ENCODE measurements around the gene FRAS1.
"Not testable (repeated sequence)": the region's sequence is repeated elsewhere in the genome, so short reads cannot be mapped to it uniquely, and the experiment has no call there.

FRAS1 gene

GRCh38 chr4:78057600-78058550 is 752 bp downstream of the FRAS1 start:
- no peak for DNase-seq

- no peak for DNase-seq
These were observed 1.7 kb downstream of the FRAS1 start for GRCh38 chr4:78058591-78059523.

- DNase-seq = no peak
These were observed 2.4 kb downstream of the FRAS1 start for GRCh38 chr4:78059524-78059889.

- DNase-seq = no peak
These were observed 2.8 kb downstream of the FRAS1 start for GRCh38 chr4:78059938-78060337.

- no peak for DNase-seq
These were observed 4.9 kb downstream of the FRAS1 start for GRCh38 chr4:78061939-78062570.

- no peak for DNase-seq
These were observed 8.5 kb downstream of the FRAS1 start for GRCh38 chr4:78065508-78066192.

GRCh38 chr4:78068481-78068880 is 11.4 kb downstream of the FRAS1 start:
- DNase-seq = no peak

GRCh38 chr4:78069319-78069718 is 12.2 kb downstream of the FRAS1 start:
- no peak for DNase-seq

- no peak for DNase-seq
These were observed 12.7 kb downstream of the FRAS1 start for GRCh38 chr4:78069859-78070258.

GRCh38 chr4:78070731-78071282 is 13.7 kb downstream of the FRAS1 start:
- DNase-seq = no peak

GRCh38 chr4:78074759-78075158 is 17.6 kb downstream of the FRAS1 start:
- DNase-seq = no peak

- DNase-seq = no peak
These were observed 18.9 kb downstream of the FRAS1 start for GRCh38 chr4:78075986-78076385.

GRCh38 chr4:78078101-78078500 is 21.0 kb downstream of the FRAS1 start:
- DNase-seq = no peak

- DNase-seq = no peak
These were observed 22.8 kb downstream of the FRAS1 start for GRCh38 chr4:78079726-78080430.

GRCh38 chr4:78081541-78081940 is 24.4 kb downstream of the FRAS1 start:
- DNase-seq = no peak

- DNase-seq = no peak
These were observed 25.9 kb downstream of the FRAS1 start for GRCh38 chr4:78083035-78083434.

GRCh38 chr4:78091534-78091933 is 34.4 kb downstream of the FRAS1 start:
- DNase-seq = no peak

GRCh38 chr4:78092350-78092749 is 35.2 kb downstream of the FRAS1 start:
- not testable (repeated sequence) for DNase-seq

GRCh38 chr4:78092850-78093249 is 35.7 kb downstream of the FRAS1 start:
- DNase-seq = no peak

- no peak for DNase-seq
These were observed 38.0 kb downstream of the FRAS1 start for GRCh38 chr4:78095081-78095480.

- DNase-seq = no peak
These were observed 41.9 kb downstream of the FRAS1 start for GRCh38 chr4:78099058-78099457.

- no peak for DNase-seq
These were observed 42.9 kb downstream of the FRAS1 start for GRCh38 chr4:78100060-78100459.
